DND-41 (cell line): ENCODE results near the gene SYNE1.

Source experiments
- CTCF ChIP-seq: IDR thresholded peaks from 2 replicates; pipeline ENCODE4 v1.5.1; 2012; ENCODE audit warnings: borderline replicate concordance, low read length, moderate library complexity, mild to moderate bottlenecking; ENCODE audit not compliant: poor library complexity, severe bottlenecking; ENCODE audit errors: extremely low read depth
- EZH2 ChIP-seq: IDR thresholded peaks from 3 replicates; pipeline ENCODE4 v1.6.1; 2012; ENCODE audit warnings: borderline replicate concordance, low read depth, mild to moderate bottlenecking, moderate library complexity, low read length, inconsistent platforms; ENCODE audit not compliant: severe bottlenecking

GRCh38 chr6:152091201-152091600, 546.0 kb downstream of the SYNE1 start:
- no peak for TF ChIP-seq EZH2
- no peak for TF ChIP-seq CTCF
